ENCODE results near the gene SAP30BP. TPM values are rescaled to one million over a fixed set of nuclear protein-coding genes. Genes with fewer than 3 reads are reported as not detected.

The SAP30BP gene
- total RNA-seq, 1 donor, result 60.0 TPM

DNA sequence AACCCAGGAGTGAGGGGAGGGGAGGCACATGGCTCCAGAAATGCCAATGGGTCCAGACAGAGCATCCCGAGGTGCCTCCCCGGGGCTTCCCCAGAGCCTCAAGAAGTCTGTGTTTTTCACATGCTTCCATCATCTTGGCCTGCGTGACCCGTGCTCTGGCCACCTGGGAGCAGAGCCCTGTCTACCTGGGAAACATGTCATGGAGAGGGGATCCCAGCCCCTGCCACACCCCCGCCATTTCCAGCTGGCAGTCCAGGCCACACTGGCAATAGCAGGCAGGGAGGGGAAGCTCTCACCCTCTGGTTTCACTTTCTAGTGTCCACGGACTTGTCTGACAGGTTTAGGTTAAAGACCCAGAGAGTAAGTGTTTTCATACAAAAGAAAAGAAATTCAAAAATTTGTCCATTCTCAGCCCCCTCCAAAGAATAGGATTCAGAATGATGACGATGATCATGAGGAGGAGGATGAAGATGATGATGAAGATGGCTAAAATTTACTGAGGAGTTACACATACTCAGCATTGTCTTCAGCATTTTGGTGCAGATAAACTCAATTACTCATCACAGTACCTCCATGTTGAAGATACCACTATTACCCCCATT, 24.9 kb upstream of the SAP30BP start:
- H3K4me3 ChIP-seq (ENCODE audit: low read depth, low read length), result no peak overlapping the region
- TF ChIP-seq, protein P1, sequence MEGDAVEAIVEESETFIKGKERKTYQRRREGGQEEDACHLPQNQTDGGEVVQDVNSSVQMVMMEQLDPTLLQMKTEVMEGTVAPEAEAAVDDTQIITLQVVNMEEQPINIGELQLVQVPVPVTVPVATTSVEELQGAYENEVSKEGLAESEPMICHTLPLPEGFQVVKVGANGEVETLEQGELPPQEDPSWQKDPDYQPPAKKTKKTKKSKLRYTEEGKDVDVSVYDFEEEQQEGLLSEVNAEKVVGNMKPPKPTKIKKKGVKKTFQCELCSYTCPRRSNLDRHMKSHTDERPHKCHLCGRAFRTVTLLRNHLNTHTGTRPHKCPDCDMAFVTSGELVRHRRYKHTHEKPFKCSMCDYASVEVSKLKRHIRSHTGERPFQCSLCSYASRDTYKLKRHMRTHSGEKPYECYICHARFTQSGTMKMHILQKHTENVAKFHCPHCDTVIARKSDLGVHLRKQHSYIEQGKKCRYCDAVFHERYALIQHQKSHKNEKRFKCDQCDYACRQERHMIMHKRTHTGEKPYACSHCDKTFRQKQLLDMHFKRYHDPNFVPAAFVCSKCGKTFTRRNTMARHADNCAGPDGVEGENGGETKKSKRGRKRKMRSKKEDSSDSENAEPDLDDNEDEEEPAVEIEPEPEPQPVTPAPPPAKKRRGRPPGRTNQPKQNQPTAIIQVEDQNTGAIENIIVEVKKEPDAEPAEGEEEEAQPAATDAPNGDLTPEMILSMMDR (IDR thresholded peaks at IDR 0.05; ENCODE audit: insufficient read depth, low read depth, low read length), result no peak
- no peak for DNase-seq (ENCODE audit: low read depth)

GRCh38 chr17:75642784-75643642, 24.1 kb upstream of the SAP30BP start:
- H3K4me3 ChIP-seq (ENCODE audit: low read depth, low read length), result no peak overlapping the region
- TF ChIP-seq, protein P1 (IDR thresholded peaks at IDR 0.05; ENCODE audit: insufficient read depth, low read depth, low read length), result no peak
- no peak for DNase-seq (ENCODE audit: low read depth)

DNA sequence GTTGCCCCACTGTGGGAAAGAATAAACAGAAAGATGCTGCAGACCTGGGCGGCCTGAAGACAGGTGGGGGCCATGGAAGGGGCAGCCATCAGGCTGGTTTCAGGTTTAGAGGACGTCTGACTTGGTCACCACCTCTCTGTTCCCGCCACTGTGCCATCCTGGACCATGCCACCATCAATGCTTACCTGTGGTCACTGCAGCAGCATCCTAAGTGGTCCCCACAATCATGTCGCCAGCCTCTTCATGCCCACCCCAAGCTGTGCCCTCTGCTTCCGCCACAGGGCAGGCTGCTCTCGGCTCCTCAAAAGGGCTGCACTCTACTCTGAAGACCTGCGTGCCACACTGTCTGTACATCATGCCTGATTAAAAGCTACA, 23.5 kb upstream of the SAP30BP start:
- DNase-seq (ENCODE audit: low read depth), result no peak
- H3K4me3 ChIP-seq (ENCODE audit: low read depth, low read length), result no peak overlapping the region
- TF ChIP-seq, protein P1 (IDR thresholded peaks at IDR 0.05; ENCODE audit: insufficient read depth, low read depth, low read length), result no peak

DNA sequence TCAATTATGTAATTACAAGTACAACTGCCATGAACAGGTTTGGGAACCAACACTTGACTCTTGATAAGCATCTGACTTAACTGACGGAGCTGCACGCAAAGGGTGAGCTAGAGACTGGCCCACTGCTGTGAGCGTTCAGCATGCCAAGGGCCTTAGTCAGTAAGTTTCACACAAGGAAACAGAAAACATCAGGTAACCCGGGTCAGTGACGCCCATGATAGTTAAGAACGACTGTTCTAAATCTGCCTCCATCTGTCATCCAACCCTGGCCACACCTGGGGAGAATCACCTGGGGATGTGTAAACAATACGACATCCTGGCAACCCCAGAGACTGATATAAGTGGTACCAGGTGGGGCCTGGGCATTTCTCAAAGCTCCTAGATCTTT, 21.6 kb upstream of the SAP30BP start:
- peak; percentile 25 for DNase-seq (ENCODE audit: low read depth)
- TF ChIP-seq, protein P1 (IDR thresholded peaks at IDR 0.05; ENCODE audit: insufficient read depth, low read depth, low read length), result no peak
- H3K4me3 ChIP-seq (ENCODE audit: low read depth, low read length), result no peak overlapping the region

DNA sequence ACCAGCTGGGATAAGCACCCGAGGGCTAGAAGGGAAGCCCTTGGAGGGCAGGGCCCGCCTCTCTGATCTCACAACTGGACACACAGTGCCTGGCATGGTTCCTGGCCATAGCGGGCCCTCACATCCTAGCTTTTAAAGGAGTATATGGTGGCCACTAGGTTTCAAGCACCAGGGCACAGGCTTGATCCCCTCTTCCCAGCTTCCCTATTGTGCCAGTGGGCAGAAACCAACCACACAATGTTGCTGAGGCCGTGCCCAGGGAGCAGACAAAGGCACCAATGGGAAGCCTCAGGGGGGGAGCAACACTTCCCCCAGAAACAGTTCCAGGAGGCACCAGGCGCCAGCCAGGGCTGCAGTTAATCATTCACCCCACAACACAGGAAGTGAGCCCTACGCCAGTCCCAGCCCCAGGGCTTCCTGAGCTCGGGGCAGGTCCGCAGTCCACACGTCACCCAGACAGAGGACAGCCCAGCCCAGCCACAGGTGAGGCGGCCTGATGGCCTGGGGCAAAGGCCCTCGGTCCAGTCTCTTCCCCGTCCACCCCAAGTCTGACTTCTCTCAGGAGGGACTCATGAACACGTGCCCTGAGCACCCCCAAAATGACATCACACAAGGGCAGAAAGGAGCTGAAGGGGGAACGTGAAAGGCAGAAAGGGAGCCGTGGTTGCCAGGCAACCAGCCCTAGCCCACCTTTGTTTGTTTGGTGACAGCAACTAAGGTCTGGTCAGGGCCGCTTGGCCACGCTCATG, 21.1 kb upstream of the SAP30BP start:
- no peak for DNase-seq (ENCODE audit: low read depth)
- TF ChIP-seq, protein P1 (IDR thresholded peaks at IDR 0.05; ENCODE audit: insufficient read depth, low read depth, low read length), result no peak
- H3K4me3 ChIP-seq (ENCODE audit: low read depth, low read length), result no peak overlapping the region

- TF ChIP-seq, protein P1 (IDR thresholded peaks at IDR 0.05; ENCODE audit: insufficient read depth, low read depth, low read length), result no peak
- no peak for DNase-seq (ENCODE audit: low read depth)
- no peak overlapping the region for H3K4me3 ChIP-seq (ENCODE audit: low read depth, low read length)
Observed at GRCh38 chr17:75646638-75646992, 20.5 kb upstream of the SAP30BP start.

Measured in fibroblast of villous mesenchyme (primary cell).